Daoy (cell line): Measurements from ENCODE around the gene CPSF2. TPM values are rescaled to one million over a fixed set of nuclear protein-coding genes. Genes with fewer than 3 reads are reported as not detected.

Experiments used
- total RNA-seq: library from RNA; depleted of rRNA; stranded (reverse); fragments of >200 nt; shearing (Covaris generic); gene quantifications from 2 replicates; pipeline ENCODE4 v1.2.3, GENCODE V29; 2014; rRNA removed

Gene CPSF2
- total RNA-seq, 1 experiment from 2014 or later: 63.4 TPM

Other genes with a start within 250 kb of the CPSF2 start
- 0.18 and 0.57 TPM in 2 replicates for gene FBLN5, start 174.3 kb upstream of the CPSF2 start, total RNA-seq
- gene TRIP11, start 81.9 kb upstream of the CPSF2 start, total RNA-seq: 23.2 and 23.6 TPM in 2 replicates
- gene ATXN3, start 15.4 kb upstream of the CPSF2 start, total RNA-seq: 40.4 and 56.3 TPM in 2 replicates
- gene NDUFB1, start 263 bp upstream of the CPSF2 start, total RNA-seq: 351 and 395 TPM in 2 replicates
- gene SLC24A4, start 201.2 kb downstream of the CPSF2 start, total RNA-seq: not detected in 2 replicates